Subcutaneous abdominal adipose tissue (tissue), 5 donors: ENCODE results near the gene EIPR1.

Experiments used
- H3K27ac ChIP-seq: one replicate; pipeline ENCODE4 v1.7.0; 2013; ENCODE audit warnings: low read depth, mild to moderate bottlenecking, inconsistent platforms, low read length, moderate library complexity
- H3K27me3 ChIP-seq, 5 donors: one replicate each; pipeline ENCODE4 v1.7.0; 2013; ENCODE audit warnings: low read length in 5 of 5, inconsistent platforms in 1 of 5; ENCODE audit not compliant: control insufficient read depth in 5 of 5, insufficient read depth in 4 of 5
- H3K36me3 ChIP-seq, 5 donors: one replicate each; pipeline ENCODE4 v1.7.0; 2013; ENCODE audit warnings: low read length in 5 of 5; ENCODE audit not compliant: control insufficient read depth in 5 of 5, insufficient read depth in 5 of 5
- H3K4me1 ChIP-seq, 5 donors: one replicate each; pipeline ENCODE4 v1.7.0; 2013; ENCODE audit warnings: low read length in 5 of 5, mild to moderate bottlenecking in 3 of 5, moderate library complexity in 1 of 5; ENCODE audit not compliant: control insufficient read depth in 5 of 5, insufficient read depth in 5 of 5
- H3K4me3 ChIP-seq, 5 donors: one replicate each; pipeline ENCODE4 v1.7.0; 2013; ENCODE audit warnings: low read length in 5 of 5, low read depth in 1 of 5
- H3K9ac ChIP-seq, 5 donors: one replicate each; pipeline ENCODE4 v1.7.0; 2013; ENCODE audit warnings: low read length in 5 of 5, mild to moderate bottlenecking in 4 of 5, moderate library complexity in 3 of 5
- H3K9me3 ChIP-seq, 5 donors: one replicate each; pipeline ENCODE4 v1.7.0; 2013; ENCODE audit warnings: low read length in 5 of 5; ENCODE audit not compliant: control insufficient read depth in 5 of 5
- donor health status: healthy.
- donor health status: healthy.
- donor health status: healthy.
- donor health status: healthy.
- donor health status: healthy.

Gene EIPR1

GRCh38 chr2:3142961-3143571 lies 234.6 kb downstream of the EIPR1 start:
- Histone ChIP-seq H3K9me3 (peaks cover 0 to 2% (median 0%) of the 10 kb centered on the region in 5 donors), H3K27me3 (peaks cover 0 to 19% (median 5%) of the 10 kb centered on the region in 5 donors), H3K4me3 (no peak overlapping the region), H3K4me1 (no peaks in the 10 kb centered on the region), H3K27ac (no peak overlapping the region), H3K9ac (no peak overlapping the region), H3K36me3 (no peaks in the 10 kb centered on the region)

GRCh38 chr2:3142210-3142609 lies 235.4 kb downstream of the EIPR1 start:
- no peak overlapping the region for H3K27ac ChIP-seq

GRCh38 chr2:3141696-3142095 lies 235.9 kb downstream of the EIPR1 start:
- H3K4me1 ChIP-seq: peaks cover 0 to 2% (median 0%) of the 10 kb centered on the region in 5 donors
- no peak overlapping the region for H3K9ac ChIP-seq
- H3K9me3 ChIP-seq: peaks cover 0 to 2% (median 0%) of the 10 kb centered on the region in 5 donors
- H3K36me3 ChIP-seq: no peaks in the 10 kb centered on the region
- H3K27ac ChIP-seq: no peak overlapping the region
- peaks cover 0 to 15% (median 4%) of the 10 kb centered on the region in 5 donors for H3K27me3 ChIP-seq
- no peak overlapping the region for H3K4me3 ChIP-seq

More at GRCh38 chr2:3142210-3142609, 235.4 kb downstream of the EIPR1 start:
- H3K4me1 ChIP-seq: peaks cover 0 to 2% (median 0%) of the 10 kb centered on the region in 5 donors
- no peak overlapping the region for H3K4me3 ChIP-seq
- H3K9ac ChIP-seq: no peak overlapping the region
- H3K9me3 ChIP-seq: peaks cover 0 to 2% (median 0%) of the 10 kb centered on the region in 5 donors
- peaks cover 0 to 19% (median 4%) of the 10 kb centered on the region in 5 donors for H3K27me3 ChIP-seq
- H3K36me3 ChIP-seq: no peaks in the 10 kb centered on the region

- no peak overlapping the region for H3K4me3 ChIP-seq
- no peak overlapping the region for H3K9ac ChIP-seq
- H3K36me3 ChIP-seq: no peaks in the 10 kb centered on the region
- H3K4me1 ChIP-seq: peaks cover 0 to 2% (median 0%) of the 10 kb centered on the region in 5 donors
- H3K27me3 ChIP-seq: peaks cover 0 to 4% (median 0%) of the 10 kb centered on the region in 5 donors
- peaks cover 0 to 5% (median 0%) of the 10 kb centered on the region in 5 donors for H3K9me3 ChIP-seq
- H3K27ac ChIP-seq: no peak overlapping the region
Measured at GRCh38 chr2:3139906-3140305, 237.7 kb downstream of the EIPR1 start.
